NCI-H2107 treated with DMSO at 0.1 percent for 48 hours (cell line): Measurements from ENCODE around the gene P2RY10.
"Not testable (repeated sequence)": the region's sequence is repeated elsewhere in the genome, so short reads cannot be mapped to it uniquely, and the experiment has no call there.

Experiments
- DNase-seq: peaks from one replicate; lab custom pipeline; 2025; ENCODE audit not compliant: unreplicated experiment; lab: John Stamatoyannopoulos, UW

Gene P2RY10, protein sequence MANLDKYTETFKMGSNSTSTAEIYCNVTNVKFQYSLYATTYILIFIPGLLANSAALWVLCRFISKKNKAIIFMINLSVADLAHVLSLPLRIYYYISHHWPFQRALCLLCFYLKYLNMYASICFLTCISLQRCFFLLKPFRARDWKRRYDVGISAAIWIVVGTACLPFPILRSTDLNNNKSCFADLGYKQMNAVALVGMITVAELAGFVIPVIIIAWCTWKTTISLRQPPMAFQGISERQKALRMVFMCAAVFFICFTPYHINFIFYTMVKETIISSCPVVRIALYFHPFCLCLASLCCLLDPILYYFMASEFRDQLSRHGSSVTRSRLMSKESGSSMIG

DNA sequence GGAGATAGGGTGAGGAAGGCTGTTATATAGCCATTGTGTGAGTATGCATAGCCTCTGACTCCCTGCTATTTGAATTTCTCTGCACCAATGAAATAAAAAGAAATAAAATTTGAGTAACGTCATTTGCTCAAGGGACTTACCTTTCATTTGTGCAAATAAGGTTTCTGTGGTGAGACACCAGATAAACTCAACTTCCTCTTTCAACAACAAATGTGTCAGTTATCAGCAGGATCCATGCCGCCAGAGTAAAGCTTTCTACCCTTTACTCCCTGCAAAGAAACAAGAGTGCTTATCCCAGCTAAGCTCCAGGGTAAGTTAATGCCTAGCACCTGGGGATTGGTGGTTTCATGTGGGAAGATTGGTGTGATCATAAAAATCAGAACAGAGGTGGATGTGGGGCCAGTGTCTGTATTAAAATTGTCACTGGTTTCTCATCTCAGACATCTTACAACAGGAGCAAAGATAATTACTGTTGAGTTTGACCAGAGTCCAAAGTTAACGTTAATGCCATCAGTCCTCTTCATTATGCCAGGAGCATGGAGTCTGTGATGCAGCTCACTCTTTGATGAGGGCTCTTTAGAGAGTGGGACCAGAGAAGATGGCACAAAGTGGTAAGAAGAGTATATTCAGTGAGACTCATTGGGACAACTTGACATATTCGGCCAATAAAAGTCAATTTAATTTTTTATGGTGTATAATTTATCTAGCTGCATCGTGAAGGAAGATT, at the start of gene P2RY10:
Gene P2RY10 (plus strand): TSS at position 206 of the 727 bp plus-strand sequence. CDS start 15,130 bp downstream, outside the sequence.
- no peak for DNase-seq

DNA sequence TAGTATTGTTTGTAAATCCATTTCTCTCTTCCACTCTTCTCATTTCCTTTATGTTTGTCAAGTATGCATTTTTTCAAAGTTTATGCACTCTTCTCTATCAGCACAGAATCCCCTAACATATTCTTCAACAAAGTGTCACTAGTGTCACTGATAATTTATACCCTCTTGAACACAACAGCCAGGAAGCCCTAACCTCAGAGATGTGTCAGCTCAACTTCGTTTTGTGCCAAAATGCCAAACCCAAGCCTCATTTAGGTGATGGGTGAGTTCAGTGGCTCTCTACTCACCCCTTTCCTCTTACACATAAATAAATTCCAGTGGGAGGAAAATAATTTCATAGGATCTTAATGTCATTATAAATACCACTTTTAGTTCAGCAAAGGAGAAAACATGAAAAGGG, 22.4 kb upstream of the P2RY10 start:
- DNase-seq = no peak

DNA sequence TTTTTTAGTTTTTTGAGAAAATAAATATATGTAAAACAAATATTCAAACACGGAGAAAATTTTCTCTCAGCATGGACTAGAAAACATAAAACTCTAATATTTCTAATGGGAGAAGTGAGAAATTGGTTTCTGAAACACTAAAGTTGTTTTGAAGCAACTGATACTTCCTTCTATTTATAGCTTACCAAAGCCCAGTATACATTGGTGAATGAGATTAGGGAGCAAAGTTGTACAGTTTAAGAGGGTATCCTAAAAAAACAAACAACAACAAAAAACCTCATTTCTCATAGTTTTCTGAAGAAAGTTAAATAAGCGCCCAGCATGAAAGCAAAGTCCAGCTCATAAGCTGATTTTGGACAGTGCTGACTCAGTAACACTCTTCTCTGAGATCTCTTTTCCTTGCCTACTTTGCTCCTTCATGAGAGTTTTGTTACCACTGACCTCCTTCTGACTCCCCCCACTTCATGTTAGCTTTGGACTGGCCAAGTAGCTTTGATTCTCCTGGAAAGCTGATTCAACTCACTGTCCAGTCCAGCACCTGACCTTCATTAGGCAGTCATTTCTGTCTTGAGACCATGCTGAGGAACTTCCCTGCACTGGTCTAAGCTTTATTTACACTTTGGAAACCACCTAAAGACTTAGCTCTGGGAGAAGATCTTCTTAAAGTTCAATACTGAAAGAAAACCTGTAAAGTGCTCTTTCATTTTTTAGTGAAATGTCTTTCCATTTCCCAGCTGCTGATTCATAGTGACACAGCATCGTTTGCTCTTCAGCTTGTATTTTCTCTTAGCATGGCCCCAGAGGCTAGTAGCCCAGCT, 21.8 kb upstream of the P2RY10 start:
- DNase-seq = no peak

DNA sequence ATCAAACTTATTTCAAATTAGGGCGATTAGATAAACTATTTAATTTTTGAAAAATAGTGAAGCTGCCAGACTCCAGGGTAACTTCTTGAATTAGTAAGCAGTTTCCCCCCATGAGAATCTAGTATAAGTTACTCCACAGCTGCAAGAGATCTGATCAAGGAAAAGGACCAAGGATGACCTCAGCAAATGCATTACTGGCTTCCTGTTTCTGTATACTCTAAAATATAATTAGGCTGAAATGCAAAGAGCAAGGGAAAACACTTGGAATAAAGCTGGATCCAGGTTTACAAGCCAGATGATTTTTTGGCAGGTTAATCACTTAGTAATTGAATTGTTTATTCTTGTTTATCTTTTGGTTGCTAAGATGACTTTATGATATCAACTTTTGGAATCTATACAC, 13.4 kb upstream of the P2RY10 start:
- DNase-seq = no peak

DNA sequence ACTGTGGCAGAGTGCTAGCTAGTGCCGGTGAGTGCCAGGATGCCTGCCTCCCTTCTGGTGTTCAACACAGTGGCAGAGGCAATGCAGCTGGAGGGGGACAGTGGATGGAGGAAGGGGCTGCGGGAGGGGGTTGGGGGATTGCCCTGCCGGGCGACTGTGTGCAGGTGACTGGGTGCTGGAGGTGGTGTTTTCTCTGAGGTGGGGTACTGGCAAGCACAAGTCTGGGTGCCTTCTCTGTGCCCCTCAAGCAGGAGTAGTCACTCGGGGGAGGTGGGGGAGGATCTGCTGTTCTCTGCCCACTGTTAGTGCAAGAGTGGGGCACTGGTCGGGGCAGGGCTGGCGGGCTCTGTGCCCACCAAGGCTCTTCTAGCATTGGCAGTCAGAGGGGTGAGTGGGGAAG, 10.3 kb upstream of the P2RY10 start:
- DNase-seq = no peak

DNA sequence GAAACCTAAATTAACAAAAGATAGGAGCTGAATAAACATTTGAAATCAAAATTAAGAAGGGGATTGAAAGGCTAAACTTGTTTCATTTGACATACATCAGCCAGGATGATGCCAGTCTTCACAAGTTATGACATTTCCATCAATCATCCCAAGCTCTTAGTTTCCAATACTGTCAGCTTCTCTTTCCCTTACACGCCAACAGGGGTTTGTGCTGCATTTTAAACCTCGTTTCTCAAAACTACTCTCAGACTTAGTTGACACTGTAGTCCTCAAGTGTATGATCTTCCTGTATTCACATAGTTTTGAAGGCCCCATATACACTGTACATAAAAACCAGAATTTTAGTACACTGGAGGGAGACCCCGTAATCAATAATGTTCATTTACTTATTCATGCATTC, 840 bp upstream of the P2RY10 start:
- DNase-seq = no peak

DNA sequence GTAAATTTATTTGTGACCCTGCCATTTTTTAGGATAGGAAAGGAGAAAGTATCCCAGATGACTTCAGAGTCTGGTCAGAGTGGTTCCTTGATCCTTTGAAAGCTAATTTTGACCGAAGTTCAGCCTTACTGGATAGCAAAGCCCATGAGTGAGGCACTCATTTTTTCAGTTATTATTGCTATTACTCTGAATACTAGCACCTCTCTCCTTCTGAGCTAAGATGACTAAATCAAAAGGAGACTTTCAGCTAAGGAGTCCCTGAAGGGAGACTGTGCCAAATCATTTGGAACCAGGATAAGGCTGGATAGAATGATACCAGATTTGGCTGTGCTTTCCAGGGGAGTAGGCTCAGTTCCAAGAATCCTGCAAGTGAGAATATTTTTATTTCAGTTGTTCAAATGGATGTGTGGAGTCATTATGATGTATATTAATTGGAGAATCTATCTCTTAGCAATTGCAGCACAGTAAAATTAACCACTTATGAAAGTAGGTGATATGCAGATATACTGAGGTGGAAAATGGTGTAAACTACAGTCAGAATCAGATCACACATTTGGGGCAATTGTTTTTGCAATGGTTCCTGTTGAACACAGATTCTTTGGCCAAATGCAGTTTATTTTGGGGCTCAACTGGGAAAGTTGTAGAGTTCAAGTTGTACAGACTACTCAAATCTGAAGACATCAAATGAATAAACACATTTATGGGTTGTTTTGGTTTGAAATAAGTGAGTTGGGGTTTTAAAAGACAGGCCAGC, 1.2 kb downstream of the P2RY10 start:
- no peak for DNase-seq

DNA sequence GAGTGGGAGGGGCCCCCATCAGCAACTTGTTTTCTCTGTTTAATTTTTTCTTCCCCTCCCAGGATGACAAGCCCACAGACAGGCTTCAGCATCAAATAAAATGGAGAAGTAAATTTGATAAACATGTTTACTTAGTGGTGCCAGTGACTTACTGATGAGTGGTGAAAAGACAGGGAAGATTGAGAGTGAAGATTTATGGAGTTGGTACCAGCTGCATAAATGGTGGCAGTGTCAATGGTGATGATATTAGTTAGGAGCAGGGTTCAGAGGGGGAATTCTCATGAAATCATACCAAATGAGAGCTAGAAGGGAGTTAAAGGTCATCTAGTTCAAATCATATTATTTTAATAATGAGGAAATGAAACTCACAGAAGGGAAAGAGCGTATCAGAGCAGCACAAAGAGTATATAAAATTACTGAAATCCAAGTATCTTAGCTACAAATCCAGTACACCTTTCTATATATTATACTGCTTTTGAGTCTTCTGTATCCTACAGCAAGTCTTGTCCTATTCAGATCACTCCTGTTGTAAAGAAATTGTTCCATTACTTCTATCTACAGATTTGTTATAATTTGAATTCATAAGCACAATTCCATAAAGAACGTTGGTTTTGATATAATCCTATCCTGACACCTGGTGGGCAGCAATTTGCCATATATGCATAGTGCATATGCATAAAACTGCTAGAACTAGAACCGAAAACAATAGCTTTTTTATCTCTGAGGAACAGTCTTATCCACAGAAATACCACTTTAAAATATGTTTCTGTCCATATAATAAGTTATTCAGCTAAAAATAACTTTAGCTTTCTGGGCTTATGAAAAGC, 5.0 kb downstream of the P2RY10 start:
- no peak for DNase-seq

DNA sequence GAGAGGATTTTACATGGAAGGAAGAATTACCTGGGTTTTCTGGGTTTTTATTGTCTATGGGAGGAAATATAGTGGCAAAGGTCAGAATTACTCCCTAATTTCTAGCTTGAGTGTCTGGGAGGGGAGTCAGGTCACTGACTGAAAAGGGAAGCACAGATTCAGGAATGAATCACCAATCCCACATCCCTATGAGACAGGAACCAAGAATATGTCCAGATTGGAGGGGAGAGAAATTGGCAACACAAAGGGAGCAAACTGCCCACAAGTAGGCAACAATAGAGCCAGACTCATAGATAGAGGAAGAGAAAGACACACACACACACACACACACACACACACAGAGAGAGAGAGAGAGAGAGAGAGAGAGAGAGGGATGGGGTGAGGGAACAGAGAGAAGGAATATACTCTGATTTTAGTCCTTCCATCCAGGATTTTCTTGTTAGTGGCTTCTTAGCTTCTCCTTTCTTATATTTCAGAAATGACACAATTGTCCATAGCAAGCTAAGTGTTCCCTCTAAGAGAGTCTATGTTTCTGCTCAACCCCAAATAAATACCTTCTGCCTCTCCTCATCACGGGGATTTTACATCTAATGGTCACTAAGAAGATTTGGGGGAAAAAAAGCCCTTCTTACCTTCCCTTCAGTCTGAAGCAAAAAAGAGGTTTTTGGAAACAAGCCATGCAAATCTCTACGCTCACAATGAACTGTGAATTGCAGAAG, 12.0 kb downstream of the P2RY10 start:
- no peak for DNase-seq

DNA sequence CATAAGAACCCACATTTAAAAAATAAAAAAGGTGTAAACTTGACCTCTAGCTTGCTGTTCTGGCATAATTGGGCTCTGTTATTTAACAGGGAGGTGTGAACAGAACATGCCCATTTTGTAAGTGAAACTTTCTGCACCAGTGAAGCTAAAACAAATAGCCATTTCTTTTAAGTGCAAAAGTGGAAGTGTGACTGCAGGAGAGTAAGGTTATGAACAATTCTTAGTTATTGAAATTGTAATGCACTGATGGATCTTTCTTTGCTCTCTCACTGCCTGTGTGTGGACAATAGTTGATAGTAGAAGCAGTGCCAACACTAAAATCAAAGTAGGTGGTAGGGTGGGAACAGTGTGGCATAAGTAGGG, 12.6 kb downstream of the P2RY10 start:
- no peak for DNase-seq

DNA sequence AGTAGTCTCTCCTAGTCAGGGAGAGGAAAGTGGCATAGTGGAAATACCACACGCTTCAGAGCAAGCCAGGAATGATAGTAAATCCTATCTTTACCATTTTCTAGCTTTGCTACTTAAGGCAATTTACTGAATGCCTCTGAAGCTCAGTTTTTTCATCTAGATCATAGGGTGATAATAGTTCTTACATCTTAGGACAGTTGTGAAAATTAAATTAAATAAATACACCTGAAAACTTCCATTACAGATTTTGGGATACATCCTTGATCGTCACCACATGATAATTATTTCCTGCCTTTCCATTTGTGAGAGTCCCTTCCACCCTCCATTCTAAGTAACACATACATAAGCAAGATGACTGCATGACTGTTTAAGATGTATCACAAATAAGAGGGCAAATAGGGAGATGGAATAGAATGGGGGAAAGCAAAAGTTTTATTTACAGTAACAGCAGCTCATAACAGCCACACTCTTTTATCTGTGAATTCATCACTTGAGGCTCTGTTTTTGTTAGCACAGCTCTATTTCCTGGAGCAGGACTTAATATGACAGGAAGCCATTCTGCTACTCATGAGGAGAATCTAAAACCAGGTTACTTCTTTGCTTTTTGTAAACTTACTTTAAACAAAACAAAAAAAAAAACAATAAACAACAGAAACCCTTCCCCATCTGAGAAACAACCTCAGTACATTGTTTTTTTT, 13.4 kb downstream of the P2RY10 start:
- no peak for DNase-seq

DNA sequence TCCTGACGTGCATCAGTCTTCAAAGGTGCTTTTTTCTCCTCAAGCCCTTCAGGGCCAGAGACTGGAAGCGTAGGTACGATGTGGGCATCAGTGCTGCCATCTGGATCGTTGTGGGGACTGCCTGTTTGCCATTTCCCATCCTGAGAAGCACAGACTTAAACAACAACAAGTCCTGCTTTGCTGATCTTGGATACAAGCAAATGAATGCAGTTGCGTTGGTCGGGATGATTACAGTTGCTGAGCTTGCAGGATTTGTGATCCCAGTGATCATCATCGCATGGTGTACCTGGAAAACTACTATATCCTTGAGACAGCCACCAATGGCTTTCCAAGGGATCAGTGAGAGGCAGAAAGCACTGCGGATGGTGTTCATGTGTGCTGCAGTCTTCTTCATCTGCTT, 15.7 kb downstream of the P2RY10 start:
- DNase-seq = no peak

DNA sequence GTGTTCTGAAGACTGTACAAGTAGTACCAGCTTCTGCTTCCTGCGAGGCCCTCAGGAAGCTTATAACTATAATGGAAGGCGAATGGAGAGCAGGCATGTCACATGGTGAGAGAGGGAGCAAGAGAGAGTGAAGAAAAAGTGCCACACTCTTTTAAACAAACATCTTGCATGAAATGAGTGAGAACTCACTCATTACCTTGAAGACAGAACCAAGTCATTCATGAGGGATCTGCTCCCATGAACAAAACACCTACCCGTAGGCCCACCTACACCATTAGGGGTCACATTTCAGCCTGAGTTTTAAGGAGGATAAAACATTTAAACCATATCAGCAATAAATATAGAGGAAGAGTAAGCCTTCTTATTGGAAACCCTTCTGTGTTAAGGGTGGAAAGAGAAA, 19.4 kb downstream of the P2RY10 start:
- no peak for DNase-seq

DNA sequence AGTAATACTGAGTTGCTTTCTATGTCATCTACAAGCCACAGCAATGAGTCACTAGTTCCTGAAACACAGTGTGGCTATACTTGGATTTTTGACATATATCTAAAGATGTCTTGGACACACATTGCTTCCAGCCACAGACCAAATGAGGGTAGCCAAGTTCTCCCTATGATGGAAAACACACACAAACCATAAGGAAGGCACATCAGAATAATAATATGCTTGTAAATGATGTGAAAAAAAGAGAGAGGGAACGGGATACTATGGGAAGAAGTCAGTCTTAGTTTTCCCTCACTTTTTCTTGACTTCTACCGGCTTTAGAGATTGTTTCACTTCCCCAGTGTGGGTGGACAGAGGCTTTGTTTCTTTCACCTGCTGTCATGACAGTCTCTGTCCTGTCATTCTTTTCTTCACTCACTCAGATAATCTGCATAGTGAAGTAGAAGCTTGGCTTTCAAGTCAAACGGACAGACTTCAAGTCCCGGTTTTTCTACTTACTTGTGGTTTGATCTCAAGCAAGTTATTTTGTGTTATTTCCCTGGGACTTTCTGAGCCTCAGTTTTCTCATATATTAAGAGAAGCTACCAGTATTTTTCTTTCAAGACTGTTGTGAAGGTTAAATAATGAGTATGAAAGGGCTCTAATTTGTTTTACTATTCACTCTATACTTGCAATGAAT, 34.7 kb downstream of the P2RY10 start:
- DNase-seq = no peak

DNA sequence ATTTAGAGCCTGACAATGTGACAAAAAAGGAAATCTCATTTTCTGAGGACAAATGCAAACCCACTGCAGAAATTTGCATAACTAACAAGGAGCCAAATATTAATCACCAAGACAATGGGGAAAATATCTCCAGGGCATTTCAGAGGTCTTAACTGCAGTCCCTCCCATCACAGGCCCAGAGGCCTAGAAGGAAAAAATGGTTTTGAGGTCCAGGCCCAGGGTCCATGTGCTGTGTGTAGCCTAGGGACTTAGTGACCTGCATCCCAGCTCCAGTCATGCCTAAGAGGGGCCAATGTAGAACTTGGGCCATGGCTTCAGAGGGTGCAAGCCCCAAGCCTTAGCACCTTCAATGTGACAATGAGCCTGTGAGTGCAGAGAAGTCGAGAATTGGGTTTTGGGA, 44.2 kb downstream of the P2RY10 start:
- no peak for DNase-seq

DNA sequence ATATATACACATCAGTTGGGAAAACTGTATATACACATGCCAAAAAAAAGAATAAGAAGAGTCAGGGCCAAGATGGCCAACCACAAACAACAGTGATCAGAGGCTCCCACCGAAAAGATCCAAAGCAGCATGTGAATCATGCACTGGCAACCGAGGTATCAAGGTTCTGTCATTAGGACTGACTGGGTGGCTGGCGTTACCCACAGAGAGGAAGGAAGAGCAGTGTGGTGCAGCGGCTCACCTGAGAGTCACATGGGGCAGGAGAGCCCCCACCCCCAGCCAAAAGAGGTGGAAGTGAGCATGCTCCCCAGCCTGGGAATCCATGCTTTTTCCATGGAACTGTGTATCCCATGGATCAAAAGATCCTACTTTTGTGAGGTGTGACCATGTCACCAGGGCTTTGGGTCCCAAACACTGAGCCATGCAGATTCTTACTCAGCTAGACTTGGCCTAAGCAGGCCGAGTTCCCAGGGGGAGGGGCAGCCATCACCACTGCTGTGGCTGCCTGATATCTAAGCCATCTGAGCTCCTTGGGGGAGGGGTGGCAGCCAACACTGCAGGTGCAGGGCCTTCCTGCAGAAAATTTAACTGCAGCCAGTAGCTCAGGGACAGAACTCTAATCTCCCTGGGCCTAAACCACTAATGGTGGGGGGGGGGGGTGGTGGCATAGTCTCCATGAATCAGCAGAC, 52.8 kb downstream of the P2RY10 start:
- DNase-seq = no peak

DNA sequence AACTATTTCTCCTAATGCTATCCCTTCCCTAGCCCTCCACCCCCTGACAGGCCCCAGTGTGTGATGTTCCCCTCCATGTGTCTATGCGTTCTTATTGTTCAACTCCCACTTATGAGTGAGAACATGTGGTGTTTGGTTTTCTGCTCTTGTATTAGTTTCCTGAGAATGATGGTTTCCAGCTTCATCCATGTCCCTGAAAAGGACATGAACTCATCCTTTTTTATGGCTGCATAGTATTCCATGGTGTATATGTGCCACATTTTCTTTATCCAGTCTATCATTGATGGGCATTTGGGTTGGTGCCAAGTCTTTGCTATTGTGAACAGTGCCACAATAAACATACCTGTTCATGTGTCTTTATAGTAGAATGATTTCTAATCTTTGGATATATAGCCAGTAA, 62.3 kb downstream of the P2RY10 start:
- DNase-seq = not testable (repeated sequence)
